Gastroesophageal sphincter (tissue), 4 donors: ENCODE measurements around the gene CLIC4. TPM values are rescaled to one million over a fixed set of nuclear protein-coding genes. Genes with fewer than 3 reads are reported as not detected.

Experiments used
- ATAC-seq: fragments of 150-250 bp; one replicate; pipeline ENCODE4 v1.9.1; 2016; ENCODE audit warnings: mild to moderate bottlenecking, moderate library complexity
- H3K27ac ChIP-seq, 4 donors: fragments of 200-600 bp; sonication (generic) in 3 of 4; 1 replicate in 3 of 4; 2 replicates in 1 of 4; pipeline ENCODE4 v1.5.1; 2016 to 2019
- H3K27me3 ChIP-seq: fragments of 200-600 bp; sonication (generic); one replicate; pipeline ENCODE4 v1.5.1; 2019
- H3K36me3 ChIP-seq, 2 donors: fragments of 200-600 bp; sonication (generic); one replicate each; pipeline ENCODE4 v1.5.1; 2019; ENCODE audit warnings: control low read depth in 1 of 2
- H3K4me1 ChIP-seq, 3 donors: fragments of 200-600 bp; sonication (generic); 1 replicate in 2 of 3; 2 replicates in 1 of 3; pipeline ENCODE4 v1.5.1; 2016 to 2019; ENCODE audit warnings: control low read depth in 2 of 3
- H3K4me3 ChIP-seq, 2 donors: fragments of 200-600 bp; sonication (generic); one replicate each; pipeline ENCODE4 v1.5.1; 2019; ENCODE audit warnings: mild to moderate bottlenecking in 1 of 2, moderate library complexity in 1 of 2
- H3K9me3 ChIP-seq, 3 donors: fragments of 200-600 bp; sonication (generic); one replicate each; pipeline ENCODE4 v1.5.1; 2017 to 2019; ENCODE audit warnings: control low read depth in 2 of 3
- CTCF ChIP-seq, 4 experiments: fragments of 200-600 bp in 2 of 4; fragments of 450-650 bp in 2 of 4; sonication (generic) in 1 of 4; IDR thresholded peaks; one replicate each; pipeline ENCODE4 v1.5.1; 2017 to 2019; ENCODE audit warnings: antibody characterized with exemption in 4 of 4, mild to moderate bottlenecking in 2 of 4, moderate library complexity in 2 of 4
- EP300 ChIP-seq: sonication (generic); formaldehyde crosslinking; IDR thresholded peaks from one replicate; pipeline ENCODE4 v1.6.1; 2017; ENCODE audit warnings: antibody characterized with exemption, mild to moderate bottlenecking
- POLR2A ChIP-seq, 2 donors: fragments of 450-650 bp; IDR thresholded peaks; one replicate each; pipeline ENCODE4 v1.6.1; 2017; ENCODE audit warnings: antibody characterized with exemption in 2 of 2, mild to moderate bottlenecking in 2 of 2, moderate library complexity in 1 of 2
- POLR2AphosphoS5 ChIP-seq: sonication (generic); formaldehyde crosslinking; IDR thresholded peaks from one replicate; pipeline ENCODE4 v1.6.1; 2017; ENCODE audit warnings: antibody characterized with exemption
- WGBS, 2 donors: methylation state at CpG; one replicate each; pipeline ENCODE4 v1.1.5; 2018; ENCODE audit warnings: low coverage in 1 of 2; 5-methylcytosine and 5-hydroxymethylcytosine counted together
- total RNA-seq, 4 donors: library from RNA; depleted of rRNA; stranded (reverse); fragments of >200 nt; gene quantifications; one replicate each; pipeline ENCODE4 v1.1.0, GENCODE V29; 2016

The CLIC4 gene
- total RNA-seq, 4 donors from 2014 or later, result 553 to 721 (median 692) TPM

GRCh38 chr1:24713736-24714135 is 31.5 kb upstream of the CLIC4 start:
- ATAC-seq, result no peak
- 55% methylated on average over 4 of the region's 5 CpGs; no CpG with 5 or more reads in 1 of the 2 donors for WGBS, 2 donors
- Histone ChIP-seq H3K27me3 (no peaks in the 10 kb centered on the region), H3K9me3 (no peaks in the 10 kb centered on the region), H3K36me3 (no peaks in the 10 kb centered on the region), H3K4me1 (peaks cover 0 to 11% (median 9%) of the 10 kb centered on the region in 3 donors), H3K4me3 (no peak overlapping the region), H3K27ac (no peak overlapping the region)
- TF ChIP-seq CTCF (IDR thresholded peaks at IDR 0.05) (no peak), POLR2A (IDR thresholded peaks at IDR 0.05) (no peak), EP300 (no peak)

GRCh38 chr1:24714859-24715520 is 30.3 kb upstream of the CLIC4 start:
- H3K9me3 ChIP-seq, result no peaks in the 10 kb centered on the region
- no peaks in the 10 kb centered on the region for H3K36me3 ChIP-seq
- ATAC-seq, result no peak
- WGBS, 2 donors, result 66 to 93% methylated on average over 3 to 4 of the region's 8 CpGs
- peaks cover 0 to 24% (median 17%) of the 10 kb centered on the region in 3 donors for H3K4me1 ChIP-seq
- no peaks in the 10 kb centered on the region for H3K27me3 ChIP-seq
- TF ChIP-seq POLR2A (IDR thresholded peaks at IDR 0.05) (no peak), POLR2AphosphoS5 (no peak), EP300 (no peak)
- no peak overlapping the region for H3K4me3 ChIP-seq
- H3K27ac ChIP-seq, result peak overlapping the region in 2 of 4 donors; percentile 43 to 51

GRCh38 chr1:24715658-24716057 is 29.6 kb upstream of the CLIC4 start:
- 84% methylated on average over 2 of the region's 7 CpGs; no CpG with 5 or more reads in 1 of the 2 donors for WGBS, 2 donors
- H3K4me1 ChIP-seq, result peaks cover 0 to 30% (median 18%) of the 10 kb centered on the region in 3 donors
- no peaks in the 10 kb centered on the region for H3K9me3 ChIP-seq
- no peaks in the 10 kb centered on the region for H3K36me3 ChIP-seq
- peak overlapping the region in 2 of 4 donors; percentile 43 to 51 for H3K27ac ChIP-seq
- H3K27me3 ChIP-seq, result no peaks in the 10 kb centered on the region
- no peak overlapping the region for H3K4me3 ChIP-seq
- TF ChIP-seq POLR2AphosphoS5, result no peak
- no peak for TF ChIP-seq EP300
- no peak for TF ChIP-seq POLR2A (IDR thresholded peaks at IDR 0.05)
- TF ChIP-seq CTCF (IDR thresholded peaks at IDR 0.05), result no peak
- ATAC-seq, result no peak

- Histone ChIP-seq H3K4me3 (no peak overlapping the region), H3K9me3 (no peaks in the 10 kb centered on the region), H3K4me1 (peaks cover 0 to 39% (median 18%) of the 10 kb centered on the region in 3 donors), H3K27ac (peak overlapping the region in 3 of 4 donors; percentile 31 to 68 (median 51)), H3K27me3 (no peaks in the 10 kb centered on the region), H3K36me3 (no peaks in the 10 kb centered on the region)
- 80% methylated on average over 2 to 3 of the region's 8 CpGs for WGBS, 2 donors
- ATAC-seq, result no peak
- TF ChIP-seq CTCF (IDR thresholded peaks at IDR 0.05), result no peak
- no peak for TF ChIP-seq POLR2A (IDR thresholded peaks at IDR 0.05)
- no peak for TF ChIP-seq POLR2AphosphoS5
- no peak for TF ChIP-seq EP300
Observed at GRCh38 chr1:24717887-24718650, 27.2 kb upstream of the CLIC4 start.

GRCh38 chr1:24720152-24720551 is 25.1 kb upstream of the CLIC4 start:
- TF ChIP-seq POLR2A (IDR thresholded peaks at IDR 0.05) (no peak), POLR2AphosphoS5 (peak; percentile 76), CTCF (IDR thresholded peaks at IDR 0.05) (no peak)
- ATAC-seq, result peak; percentile 94
- peaks cover 0 to 43% (median 18%) of the 10 kb centered on the region in 3 donors for H3K4me1 ChIP-seq

More at GRCh38 chr1:24720152-24720551, 25.1 kb upstream of the CLIC4 start:
- no peaks in the 10 kb centered on the region for H3K36me3 ChIP-seq
- 80% methylated on average over 1 of the region's 12 CpGs; no CpG with 5 or more reads in 1 of the 2 donors for WGBS, 2 donors
- peak overlapping the region in 3 of 4 donors; percentile 65 to 73 (median 68) for H3K27ac ChIP-seq
- H3K9me3 ChIP-seq, result no peaks in the 10 kb centered on the region
- no peaks in the 10 kb centered on the region for H3K27me3 ChIP-seq
- no peak overlapping the region for H3K4me3 ChIP-seq
